ENCODE results near the gene MCF2L2.

The MCF2L2 gene

GRCh38 chr3:183437666-183438564 is 9.5 kb upstream of the MCF2L2 start:
- DNase-seq (ENCODE audit: low spot score), result no peak
- no peak for TF ChIP-seq CTCF (IDR thresholded peaks at IDR 0.05; ENCODE audit: extremely low read depth, insufficient read depth, missing control alignments)
- in situ Hi-C loops (cut with MboI; ENCODE audit: low pct_unique_long_range_greater_than_20kb, low sequenced_read_pairs, unreplicated experiment), result no loop called here

- no peak for TF ChIP-seq CTCF (IDR thresholded peaks at IDR 0.05; ENCODE audit: extremely low read depth, insufficient read depth, missing control alignments)
- in situ Hi-C loops (cut with MboI; ENCODE audit: low pct_unique_long_range_greater_than_20kb, low sequenced_read_pairs, unreplicated experiment), result no loop called here
- DNase-seq (ENCODE audit: low spot score), result no peak
Observed at GRCh38 chr3:183437061-183437460, 8.6 kb upstream of the MCF2L2 start.

- no peak for TF ChIP-seq CTCF (IDR thresholded peaks at IDR 0.05; ENCODE audit: extremely low read depth, insufficient read depth, missing control alignments)
- peak; percentile 56 for DNase-seq (ENCODE audit: low spot score)
- in situ Hi-C loops (cut with MboI; ENCODE audit: low pct_unique_long_range_greater_than_20kb, low sequenced_read_pairs, unreplicated experiment), result no loop called here
Observed at GRCh38 chr3:183435661-183436060, 7.2 kb upstream of the MCF2L2 start.

- in situ Hi-C loops (cut with MboI; ENCODE audit: low pct_unique_long_range_greater_than_20kb, low sequenced_read_pairs, unreplicated experiment), result no loop called here
- no peak for TF ChIP-seq CTCF (IDR thresholded peaks at IDR 0.05; ENCODE audit: extremely low read depth, insufficient read depth, missing control alignments)
- no peak for DNase-seq (ENCODE audit: low spot score)
Observed at GRCh38 chr3:183434992-183435391, 6.6 kb upstream of the MCF2L2 start.

- in situ Hi-C loops (cut with MboI; ENCODE audit: low pct_unique_long_range_greater_than_20kb, low sequenced_read_pairs, unreplicated experiment), result no loop called here
- no peak for TF ChIP-seq CTCF (IDR thresholded peaks at IDR 0.05; ENCODE audit: extremely low read depth, insufficient read depth, missing control alignments)
- DNase-seq (ENCODE audit: low spot score), result no peak
Observed at GRCh38 chr3:183434503-183434902, 6.1 kb upstream of the MCF2L2 start.

- in situ Hi-C loops (cut with MboI; ENCODE audit: low pct_unique_long_range_greater_than_20kb, low sequenced_read_pairs, unreplicated experiment), result no loop called here
Observed at GRCh38 chr3:183430325-183430957, 2.0 kb upstream of the MCF2L2 start.

More at GRCh38 chr3:183430325-183430957, 2.0 kb upstream of the MCF2L2 start:
- DNase-seq (ENCODE audit: low spot score), result peak; percentile 52
- no peak for TF ChIP-seq CTCF (IDR thresholded peaks at IDR 0.05; ENCODE audit: extremely low read depth, insufficient read depth, missing control alignments)
